A673 (cell line): Measurements from ENCODE around the gene NADK2.

Source experiments
- CTCF ChIP-seq: fragments of 300-800, 200-600 bp; sonication (generic); conservative IDR thresholded peaks from 2 replicates; pipeline ENCODE4 v1.5.1; 2017; ENCODE audit warnings: low read depth, mild to moderate bottlenecking, antibody characterized with exemption, low read length, moderate library complexity, mixed read lengths
- EZH2 ChIP-seq: fragments of 200-600 bp; sonication (generic); IDR thresholded peaks from 2 replicates; pipeline ENCODE4 v1.6.1; 2017; ENCODE audit warnings: borderline replicate concordance, low read depth, mild to moderate bottlenecking, mixed read lengths, antibody characterized with exemption, low read length; ENCODE audit not compliant: poor library complexity, severe bottlenecking

GRCh38 chr5:36161361-36161760 is 80.4 kb downstream of the NADK2 start:
- TF ChIP-seq CTCF (no peak), EZH2 (no peak)
